Heart left ventricle (tissue), 13 donors: ENCODE data around the gene INPP5D.

Source experiments
- POLR2A ChIP-seq, 2 donors: fragments of 450-650 bp; IDR thresholded peaks; one replicate each; pipeline ENCODE4 v1.6.1; 2017; ENCODE audit warnings: antibody characterized with exemption in 2 of 2, mild to moderate bottlenecking in 2 of 2, moderate library complexity in 2 of 2
- TF ChIP-seq, protein P1 (sequence below), 12 donors: fragments of 200-600 bp; sonication (generic) in 4 of 12; IDR thresholded peaks; one replicate each; pipeline versions ENCODE4 v1.5.0 to v1.8.0; 2018 to 2022; ENCODE audit warnings: antibody characterized with exemption in 12 of 12, mild to moderate bottlenecking in 5 of 12
- donor health status: ischemic (EF 13 %, LVEDD 7.1; RV severe dilation, severe dysfunction).
- donor health status: DM: no; HTN: yes; CAD: no.
- donor health status: DM: no; HTN: no; CAD: no.
- donor health status: ischemic (EF 25% LVEDD 6.9; RV normal size, moderate dysfunction).
- donor health status: ischemic (EF 25% LVEDD 5.7; RV mildly dilated, moderate dysfunction).
- donor health status: ischemic (EF 35%, LVEDD 5.7; RV mildly dilated, moderate dysfunction).
- donor health status: nonischemic (EF 11% LVEDD 7.7; RV severe dilation, severe dysfunction).
- donor health status: DM: yes; HTN: yes; CAD: no.
- donor health status: PGD.
- donor health status: ischemic (EF 29% LVEDD 5.4; RV normal size, mild dysfunction).
- donor health status: nonischemic (EF 23%, LVEDD 6.1; RV moderate dilation, normal function).

GRCh38 chr2:233228376-233228775 lies 168.2 kb downstream of the INPP5D start:
- TF ChIP-seq, protein P1, sequence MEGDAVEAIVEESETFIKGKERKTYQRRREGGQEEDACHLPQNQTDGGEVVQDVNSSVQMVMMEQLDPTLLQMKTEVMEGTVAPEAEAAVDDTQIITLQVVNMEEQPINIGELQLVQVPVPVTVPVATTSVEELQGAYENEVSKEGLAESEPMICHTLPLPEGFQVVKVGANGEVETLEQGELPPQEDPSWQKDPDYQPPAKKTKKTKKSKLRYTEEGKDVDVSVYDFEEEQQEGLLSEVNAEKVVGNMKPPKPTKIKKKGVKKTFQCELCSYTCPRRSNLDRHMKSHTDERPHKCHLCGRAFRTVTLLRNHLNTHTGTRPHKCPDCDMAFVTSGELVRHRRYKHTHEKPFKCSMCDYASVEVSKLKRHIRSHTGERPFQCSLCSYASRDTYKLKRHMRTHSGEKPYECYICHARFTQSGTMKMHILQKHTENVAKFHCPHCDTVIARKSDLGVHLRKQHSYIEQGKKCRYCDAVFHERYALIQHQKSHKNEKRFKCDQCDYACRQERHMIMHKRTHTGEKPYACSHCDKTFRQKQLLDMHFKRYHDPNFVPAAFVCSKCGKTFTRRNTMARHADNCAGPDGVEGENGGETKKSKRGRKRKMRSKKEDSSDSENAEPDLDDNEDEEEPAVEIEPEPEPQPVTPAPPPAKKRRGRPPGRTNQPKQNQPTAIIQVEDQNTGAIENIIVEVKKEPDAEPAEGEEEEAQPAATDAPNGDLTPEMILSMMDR (IDR thresholded peaks at IDR 0.05): no peak
- TF ChIP-seq POLR2A (IDR thresholded peaks at IDR 0.05): no peak
